Rectal smooth muscle tissue (tissue), 1 donor: ENCODE data around the gene RFPL3.
"Not testable (repeated sequence)": the region's sequence is repeated elsewhere in the genome, so short reads cannot be mapped to it uniquely, and the experiment has no call there.

Source experiments
- H3K27ac ChIP-seq: one replicate; pipeline ENCODE4 v1.7.0; 2013; ENCODE audit warnings: low read depth, low read length, inconsistent platforms
- H3K27me3 ChIP-seq: one replicate; pipeline ENCODE4 v1.7.0; 2013; ENCODE audit warnings: low read length; ENCODE audit not compliant: control insufficient read depth, insufficient read depth
- H3K36me3 ChIP-seq: one replicate; pipeline ENCODE4 v1.7.0; 2013; ENCODE audit warnings: low read length; ENCODE audit not compliant: control insufficient read depth, insufficient read depth
- H3K4me1 ChIP-seq: one replicate; pipeline ENCODE4 v1.7.0; 2013; ENCODE audit warnings: low read length; ENCODE audit not compliant: control insufficient read depth, insufficient read depth
- H3K4me3 ChIP-seq: one replicate; pipeline ENCODE4 v1.7.0; 2013; ENCODE audit warnings: low read length
- H3K9ac ChIP-seq: one replicate; pipeline ENCODE4 v1.7.0; 2013; ENCODE audit warnings: low read length

RFPL3 gene

GRCh38 chr22:32342977-32343376 is 14.7 kb upstream of the RFPL3 start:
- H3K27me3 ChIP-seq, result no peaks in the 10 kb centered on the region
- H3K4me1 ChIP-seq, result no peaks in the 10 kb centered on the region
- no peaks in the 10 kb centered on the region for H3K36me3 ChIP-seq
- no peak overlapping the region for H3K27ac ChIP-seq
- no peak overlapping the region for H3K9ac ChIP-seq
- no peak overlapping the region for H3K4me3 ChIP-seq

- H3K4me1 ChIP-seq, result no peaks in the 10 kb centered on the region
- no peaks in the 10 kb centered on the region for H3K36me3 ChIP-seq
- no peaks in the 10 kb centered on the region for H3K27me3 ChIP-seq
- no peak overlapping the region for H3K27ac ChIP-seq
- no peak overlapping the region for H3K4me3 ChIP-seq
- H3K9ac ChIP-seq, result no peak overlapping the region
These were observed 13.7 kb upstream of the RFPL3 start for GRCh38 chr22:32343941-32344340.

- no peaks in the 10 kb centered on the region for H3K27me3 ChIP-seq
- H3K27ac ChIP-seq, result no peak overlapping the region
- no peaks in the 10 kb centered on the region for H3K4me1 ChIP-seq
- no peaks in the 10 kb centered on the region for H3K36me3 ChIP-seq
- H3K9ac ChIP-seq, result no peak overlapping the region
- no peak overlapping the region for H3K4me3 ChIP-seq
These were observed 9.5 kb upstream of the RFPL3 start for GRCh38 chr22:32348031-32348611.

- not testable (repeated sequence) for H3K27ac ChIP-seq, H3K27me3 ChIP-seq, H3K4me1 ChIP-seq, H3K36me3 ChIP-seq, H3K4me3 ChIP-seq, H3K9ac ChIP-seq
These were observed 5.8 kb upstream of the RFPL3 start for GRCh38 chr22:32351875-32352274.

- no peak overlapping the region for H3K27ac ChIP-seq
- H3K36me3 ChIP-seq, result no peaks in the 10 kb centered on the region
- no peaks in the 10 kb centered on the region for H3K27me3 ChIP-seq
- no peak overlapping the region for H3K9ac ChIP-seq
- no peak overlapping the region for H3K4me3 ChIP-seq
- H3K4me1 ChIP-seq, result no peaks in the 10 kb centered on the region
These were observed 5.0 kb upstream of the RFPL3 start for GRCh38 chr22:32352681-32353080.

- H3K27ac ChIP-seq, result no peak overlapping the region
- H3K9ac ChIP-seq, result no peak overlapping the region
- H3K27me3 ChIP-seq, result no peaks in the 10 kb centered on the region
- no peaks in the 10 kb centered on the region for H3K4me1 ChIP-seq
- no peak overlapping the region for H3K4me3 ChIP-seq
- no peaks in the 10 kb centered on the region for H3K36me3 ChIP-seq
These were observed 4.4 kb upstream of the RFPL3 start for GRCh38 chr22:32353292-32353691.

GRCh38 chr22:32353840-32354239 is 3.8 kb upstream of the RFPL3 start:
- no peak overlapping the region for H3K9ac ChIP-seq
- H3K27ac ChIP-seq, result no peak overlapping the region
- no peaks in the 10 kb centered on the region for H3K36me3 ChIP-seq
- H3K27me3 ChIP-seq, result no peaks in the 10 kb centered on the region
- no peaks in the 10 kb centered on the region for H3K4me1 ChIP-seq
- no peak overlapping the region for H3K4me3 ChIP-seq

- H3K27me3 ChIP-seq, result no peaks in the 10 kb centered on the region
- no peaks in the 10 kb centered on the region for H3K4me1 ChIP-seq
- H3K4me3 ChIP-seq, result no peak overlapping the region
- H3K27ac ChIP-seq, result no peak overlapping the region
- H3K9ac ChIP-seq, result no peak overlapping the region
- H3K36me3 ChIP-seq, result no peaks in the 10 kb centered on the region
These were observed 3.0 kb upstream of the RFPL3 start for GRCh38 chr22:32354360-32355351.

GRCh38 chr22:32355760-32356159 is 1.9 kb upstream of the RFPL3 start:
- Histone ChIP-seq H3K4me1 (no peaks in the 10 kb centered on the region), H3K27ac (no peak overlapping the region), H3K36me3 (no peaks in the 10 kb centered on the region), H3K27me3 (no peaks in the 10 kb centered on the region), H3K4me3 (no peak overlapping the region), H3K9ac (no peak overlapping the region)

GRCh38 chr22:32360096-32360495 is 2.4 kb downstream of the RFPL3 start:
- H3K4me1 ChIP-seq, H3K27ac ChIP-seq, H3K27me3 ChIP-seq, H3K9ac ChIP-seq, H3K36me3 ChIP-seq, H3K4me3 ChIP-seq: not testable (repeated sequence)

GRCh38 chr22:32361257-32361656 is 3.6 kb downstream of the RFPL3 start:
- H3K9ac ChIP-seq, result no peak overlapping the region
- no peaks in the 10 kb centered on the region for H3K36me3 ChIP-seq
- H3K4me1 ChIP-seq, result no peaks in the 10 kb centered on the region
- no peaks in the 10 kb centered on the region for H3K27me3 ChIP-seq
- no peak overlapping the region for H3K4me3 ChIP-seq
- H3K27ac ChIP-seq, result no peak overlapping the region

GRCh38 chr22:32364210-32364609 is 6.5 kb downstream of the RFPL3 start:
- Histone ChIP-seq H3K9ac (no peak overlapping the region), H3K27me3 (no peaks in the 10 kb centered on the region), H3K36me3 (no peaks in the 10 kb centered on the region), H3K4me3 (no peak overlapping the region), H3K27ac (no peak overlapping the region), H3K4me1 (no peaks in the 10 kb centered on the region)
